OCI-LY7 (cell line): ENCODE results near the gene CHD9NB.
A peak's percentile ranks its signal among the peaks of the same experiment; 100 is the strongest.

Experiments
- EZH2phosphoT487 ChIP-seq: fragments of 200-600 bp; sonication (generic); IDR thresholded peaks from 2 replicates; pipeline ENCODE4 v1.6.1; 2018; ENCODE audit warnings: low read depth, borderline replicate concordance, mild to moderate bottlenecking, mixed run types, antibody characterized with exemption, low read length, moderate library complexity, mixed read lengths
- TF ChIP-seq, protein P1 (sequence below): fragments of 200-600 bp; sonication (generic); conservative IDR thresholded peaks from 2 replicates; pipeline ENCODE4 v1.5.1; 2014; ENCODE audit warnings: mild to moderate bottlenecking, antibody characterized with exemption, low read length, moderate library complexity, mixed read lengths

DNA sequence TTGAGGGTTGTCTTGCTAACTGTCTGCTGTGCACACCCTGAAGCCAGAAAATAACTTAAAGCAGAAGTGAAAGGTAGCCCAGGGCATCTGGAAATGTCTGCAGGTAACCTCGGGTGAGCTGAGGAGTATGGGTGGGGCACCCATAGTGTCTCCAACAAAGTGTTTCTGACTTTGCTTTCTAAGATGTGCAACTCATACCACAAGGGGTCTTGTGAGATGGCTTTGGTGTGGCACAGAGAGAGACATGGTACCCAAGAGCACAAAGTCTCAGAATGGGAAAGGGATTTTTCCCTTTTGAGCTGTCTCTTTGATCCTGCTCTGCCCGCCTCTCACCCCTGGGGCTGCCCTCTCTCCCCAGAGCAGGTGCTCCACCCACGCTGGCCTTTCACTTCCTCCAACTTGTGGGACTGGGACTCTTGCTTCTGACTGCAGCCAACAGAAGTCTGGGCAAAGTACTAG, 9.0 kb upstream of the CHD9NB start:
- TF ChIP-seq, protein P1, sequence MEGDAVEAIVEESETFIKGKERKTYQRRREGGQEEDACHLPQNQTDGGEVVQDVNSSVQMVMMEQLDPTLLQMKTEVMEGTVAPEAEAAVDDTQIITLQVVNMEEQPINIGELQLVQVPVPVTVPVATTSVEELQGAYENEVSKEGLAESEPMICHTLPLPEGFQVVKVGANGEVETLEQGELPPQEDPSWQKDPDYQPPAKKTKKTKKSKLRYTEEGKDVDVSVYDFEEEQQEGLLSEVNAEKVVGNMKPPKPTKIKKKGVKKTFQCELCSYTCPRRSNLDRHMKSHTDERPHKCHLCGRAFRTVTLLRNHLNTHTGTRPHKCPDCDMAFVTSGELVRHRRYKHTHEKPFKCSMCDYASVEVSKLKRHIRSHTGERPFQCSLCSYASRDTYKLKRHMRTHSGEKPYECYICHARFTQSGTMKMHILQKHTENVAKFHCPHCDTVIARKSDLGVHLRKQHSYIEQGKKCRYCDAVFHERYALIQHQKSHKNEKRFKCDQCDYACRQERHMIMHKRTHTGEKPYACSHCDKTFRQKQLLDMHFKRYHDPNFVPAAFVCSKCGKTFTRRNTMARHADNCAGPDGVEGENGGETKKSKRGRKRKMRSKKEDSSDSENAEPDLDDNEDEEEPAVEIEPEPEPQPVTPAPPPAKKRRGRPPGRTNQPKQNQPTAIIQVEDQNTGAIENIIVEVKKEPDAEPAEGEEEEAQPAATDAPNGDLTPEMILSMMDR = peak; percentile 44
- no peak for TF ChIP-seq EZH2phosphoT487
